Fibroblast of the aortic adventitia (primary cell): Measurements from ENCODE around the gene EPN1. TPM values are rescaled to one million over a fixed set of nuclear protein-coding genes. Genes with fewer than 3 reads are reported as not detected.

Experiments
- DNase-seq: peaks from one replicate; pipeline ENCODE4 v3.0.0-alpha.2; 2010; ENCODE audit warnings: low read depth
- H3K4me3 ChIP-seq: 2 replicates; pipeline ENCODE4 v1.5.1; 2011; ENCODE audit warnings: low read depth, mild to moderate bottlenecking, control low read depth, low read length, moderate library complexity
- CTCF ChIP-seq: IDR thresholded peaks from 2 replicates; pipeline ENCODE4 v1.5.1; 2011; ENCODE audit warnings: mild to moderate bottlenecking, low read length, control low read depth, inconsistent platforms; ENCODE audit not compliant: insufficient read depth
- total RNA-seq: library from RNA; depleted of rRNA; stranded (reverse); fragments of >200 nt; gene quantifications from 2 replicates; pipeline ENCODE4 v1.2.3, GENCODE V29; 2012; ENCODE audit warnings: low replicate concordance

EPN1 gene
- total RNA-seq, 1 donor = 60.6 TPM

GRCh38 chr19:55698256-55698655, 23.2 kb downstream of the EPN1 start:
- no peak for TF ChIP-seq CTCF
- no peak overlapping the region for H3K4me3 ChIP-seq
- DNase-seq = no peak

GRCh38 chr19:55699221-55699620, 24.2 kb downstream of the EPN1 start:
- DNase-seq = no peak
- H3K4me3 ChIP-seq = no peak overlapping the region
- TF ChIP-seq CTCF = no peak

- DNase-seq = no peak
- H3K4me3 ChIP-seq = no peak overlapping the region
- no peak for TF ChIP-seq CTCF
These were observed 25.8 kb downstream of the EPN1 start for GRCh38 chr19:55700813-55701212.

GRCh38 chr19:55702131-55702627, 27.2 kb downstream of the EPN1 start:
- H3K4me3 ChIP-seq = no peak overlapping the region
- DNase-seq = peak; percentile 4
- no peak for TF ChIP-seq CTCF

- DNase-seq = peak; percentile 8
- TF ChIP-seq CTCF = peak; percentile 64
- H3K4me3 ChIP-seq = no peak overlapping the region
These were observed 28.8 kb downstream of the EPN1 start for GRCh38 chr19:55703790-55704215.

- TF ChIP-seq CTCF = no peak
- DNase-seq = no peak
- H3K4me3 ChIP-seq = no peak overlapping the region
These were observed 29.6 kb downstream of the EPN1 start for GRCh38 chr19:55704494-55705245.
